Putamen (tissue), 1 donor: Measurements from ENCODE around the gene CCR5.
A peak's percentile ranks its signal among the peaks of the same experiment; 100 is the strongest.

ENCODE experiments used
- DNase-seq: peaks from one replicate; pipeline ENCODE4 v3.0.0-alpha.2; 2016; ENCODE audit warnings: low spot score

Gene CCR5

GRCh38 chr3:46359733-46360493 is 10.8 kb upstream of the CCR5 start:
- DNase-seq, result peak; percentile 67

DNA sequence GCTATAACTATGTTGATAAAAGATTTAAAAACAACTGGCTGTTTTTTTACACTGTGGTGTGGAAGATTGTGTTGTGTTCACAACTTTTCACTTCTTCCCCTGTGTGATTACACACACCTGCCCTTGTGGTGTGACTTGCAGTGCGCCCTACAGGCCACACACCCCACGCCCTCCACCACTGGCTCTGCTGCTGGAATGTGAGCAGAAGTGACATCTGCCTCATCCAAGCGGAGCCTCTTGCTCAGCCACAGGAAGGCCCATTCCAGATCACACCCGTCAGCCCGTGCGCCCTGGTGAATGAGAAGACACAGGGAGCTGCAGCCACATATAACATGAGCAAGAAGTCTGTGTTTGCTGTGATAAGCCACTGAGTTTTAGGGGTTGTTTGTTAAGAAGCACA is 9.8 kb upstream of the CCR5 start:
- no peak for DNase-seq

DNA sequence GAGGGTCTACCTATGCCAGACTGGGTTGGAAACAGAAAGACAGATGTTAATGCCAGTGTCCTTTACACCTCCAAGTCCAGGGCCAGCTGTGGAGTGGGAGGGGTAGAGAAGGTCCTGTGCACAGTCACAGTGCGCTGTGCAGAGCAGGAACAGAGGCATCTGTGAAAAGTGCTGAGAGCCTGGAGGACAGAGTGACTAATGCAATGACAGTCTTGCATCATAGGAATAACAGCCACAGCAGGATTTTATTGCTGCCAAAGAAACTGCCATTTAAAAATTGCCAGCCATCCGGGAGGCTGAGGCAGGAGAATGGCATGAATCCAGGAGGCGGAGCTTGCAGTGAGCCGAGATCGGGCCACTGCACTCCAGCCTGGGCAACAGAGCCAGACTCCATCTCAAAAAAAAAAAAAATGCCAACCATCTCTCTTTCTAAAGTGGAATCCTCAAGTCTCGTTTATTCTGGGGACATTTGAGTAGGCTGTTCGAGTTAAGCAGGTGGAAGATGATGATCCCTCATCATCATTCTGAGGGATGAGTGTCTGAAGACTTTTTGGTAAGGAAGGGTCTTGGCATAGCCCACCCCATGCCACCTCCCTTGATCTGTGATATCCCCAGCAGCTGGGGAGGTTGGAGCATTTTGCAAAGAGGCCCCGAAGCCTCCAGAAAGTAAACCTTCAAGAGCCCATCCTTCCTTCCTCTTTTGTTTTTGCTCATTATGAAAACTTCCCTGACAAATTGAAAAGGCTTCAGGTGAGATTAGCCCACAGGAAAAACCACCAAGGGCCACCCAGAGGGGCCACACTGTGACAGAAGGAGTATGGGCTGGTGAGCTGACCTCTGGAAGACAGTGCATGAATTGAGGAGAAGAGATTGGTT is 9.1 kb upstream of the CCR5 start:
- DNase-seq, result no peak

DNA sequence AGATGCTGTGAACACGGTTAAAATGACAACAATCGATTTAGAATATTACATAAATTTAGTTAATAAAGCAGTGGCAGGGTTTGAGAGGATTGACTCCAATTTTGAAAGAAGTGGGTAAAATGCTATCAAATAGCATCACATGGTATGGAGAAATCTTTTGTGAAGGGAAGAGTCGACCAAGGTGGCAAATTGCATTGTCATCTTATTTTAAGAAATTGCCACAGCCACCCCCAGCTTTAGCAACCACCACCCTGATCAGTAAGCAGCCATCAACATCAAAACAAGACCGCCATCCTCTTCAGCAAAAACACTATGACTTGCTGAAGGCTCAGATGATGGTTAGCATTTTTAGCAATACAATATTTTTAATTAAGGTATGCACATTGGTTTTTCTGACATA is 5.7 kb upstream of the CCR5 start:
- DNase-seq, result no peak

DNA sequence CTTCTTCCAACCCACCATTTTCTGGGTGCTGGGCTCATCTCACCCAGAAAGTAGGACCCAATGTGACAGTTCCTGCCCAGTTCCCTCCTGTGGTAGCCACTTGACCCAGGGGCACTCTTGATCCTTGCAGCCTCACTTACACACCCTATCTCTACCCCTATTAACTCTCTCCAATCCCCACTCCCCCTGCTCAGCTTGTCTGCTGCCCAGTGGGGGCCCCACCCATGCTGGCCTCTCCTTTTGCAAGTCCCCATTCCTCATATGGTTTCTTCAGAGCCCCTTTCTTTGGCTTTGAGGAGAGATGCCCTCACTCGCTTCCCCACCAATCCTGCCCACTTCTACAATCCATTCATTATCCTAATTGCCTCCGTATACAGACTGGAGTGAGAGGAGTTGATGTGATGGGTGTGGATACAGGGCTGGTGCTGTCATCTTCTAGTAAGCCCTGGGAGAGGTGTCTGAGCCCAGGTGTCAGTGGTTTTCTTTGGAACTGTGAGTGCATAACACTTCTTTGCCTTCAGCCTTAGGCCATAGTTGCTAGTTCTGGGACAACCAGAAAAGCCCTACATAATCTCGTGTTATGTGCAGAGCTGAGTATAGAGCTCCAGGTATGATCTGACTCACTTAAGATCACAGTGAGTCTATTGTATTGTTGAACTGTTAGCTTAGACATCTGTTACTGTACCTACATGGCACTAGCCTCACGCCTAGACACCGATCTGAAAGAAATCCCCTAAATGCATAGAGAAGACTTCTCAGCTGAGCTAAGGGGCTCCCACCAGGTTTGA is 4.8 kb upstream of the CCR5 start:
- no peak for DNase-seq

GRCh38 chr3:46367811-46368210 is 2.9 kb upstream of the CCR5 start:
- DNase-seq, result no peak

- DNase-seq, result peak; percentile 34
These were observed 2.2 kb upstream of the CCR5 start for GRCh38 chr3:46368569-46368968.

DNA sequence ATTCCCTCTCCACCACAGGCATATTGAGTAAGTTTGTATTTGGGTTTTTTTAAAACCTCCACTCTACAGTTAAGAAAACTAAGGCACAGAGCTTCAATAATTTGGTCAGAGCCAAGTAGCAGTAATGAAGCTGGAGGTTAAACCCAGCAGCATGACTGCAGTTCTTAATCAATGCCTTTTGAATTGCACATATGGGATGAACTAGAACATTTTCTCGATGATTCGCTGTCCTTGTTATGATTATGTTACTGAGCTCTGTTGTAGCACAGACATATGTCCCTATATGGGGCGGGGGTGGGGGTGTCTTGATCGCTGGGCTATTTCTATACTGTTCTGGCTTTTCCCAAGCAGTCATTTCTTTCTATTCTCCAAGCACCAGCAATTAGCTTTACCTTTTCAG is 1.6 kb upstream of the CCR5 start:
- no peak for DNase-seq

DNA sequence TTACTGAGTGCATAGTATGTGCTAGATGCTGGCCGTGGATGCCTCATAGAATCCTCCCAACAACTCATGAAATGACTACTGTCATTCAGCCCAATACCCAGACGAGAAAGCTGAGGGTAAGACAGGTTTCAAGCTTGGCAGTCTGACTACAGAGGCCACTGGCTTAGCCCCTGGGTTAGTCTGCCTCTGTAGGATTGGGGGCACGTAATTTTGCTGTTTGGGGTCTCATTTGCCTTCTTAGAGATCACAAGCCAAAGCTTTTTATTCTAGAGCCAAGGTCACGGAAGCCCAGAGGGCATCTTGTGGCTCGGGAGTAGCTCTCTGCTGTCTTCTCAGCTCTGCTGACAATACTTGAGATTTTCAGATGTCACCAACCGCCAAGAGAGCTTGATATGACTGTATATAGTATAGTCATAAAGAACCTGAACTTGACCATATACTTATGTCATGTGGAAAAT is 1.0 kb upstream of the CCR5 start:
- DNase-seq, result no peak

GRCh38 chr3:46371519-46372340 is 984 bp downstream of the CCR5 start:
- no peak for DNase-seq

DNA sequence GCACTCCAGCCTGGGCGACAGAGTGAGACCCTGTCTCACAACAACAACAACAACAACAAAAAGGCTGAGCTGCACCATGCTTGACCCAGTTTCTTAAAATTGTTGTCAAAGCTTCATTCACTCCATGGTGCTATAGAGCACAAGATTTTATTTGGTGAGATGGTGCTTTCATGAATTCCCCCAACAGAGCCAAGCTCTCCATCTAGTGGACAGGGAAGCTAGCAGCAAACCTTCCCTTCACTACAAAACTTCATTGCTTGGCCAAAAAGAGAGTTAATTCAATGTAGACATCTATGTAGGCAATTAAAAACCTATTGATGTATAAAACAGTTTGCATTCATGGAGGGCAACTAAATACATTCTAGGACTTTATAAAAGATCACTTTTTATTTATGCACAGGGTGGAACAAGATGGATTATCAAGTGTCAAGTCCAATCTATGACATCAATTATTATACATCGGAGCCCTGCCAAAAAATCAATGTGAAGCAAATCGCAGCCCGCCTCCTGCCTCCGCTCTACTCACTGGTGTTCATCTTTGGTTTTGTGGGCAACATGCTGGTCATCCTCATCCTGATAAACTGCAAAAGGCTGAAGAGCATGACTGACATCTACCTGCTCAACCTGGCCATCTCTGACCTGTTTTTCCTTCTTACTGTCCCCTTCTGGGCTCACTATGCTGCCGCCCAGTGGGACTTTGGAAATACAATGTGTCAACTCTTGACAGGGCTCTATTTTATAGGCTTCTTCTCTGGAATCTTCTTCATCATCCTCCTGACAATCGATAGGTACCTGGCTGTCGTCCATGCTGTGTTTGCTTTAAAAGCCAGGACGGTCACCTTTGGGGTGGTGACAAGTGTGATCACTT is 2.0 kb downstream of the CCR5 start:
- no peak for DNase-seq

GRCh38 chr3:46374755-46375154 is 4.0 kb downstream of the CCR5 start:
- DNase-seq, result no peak

DNA sequence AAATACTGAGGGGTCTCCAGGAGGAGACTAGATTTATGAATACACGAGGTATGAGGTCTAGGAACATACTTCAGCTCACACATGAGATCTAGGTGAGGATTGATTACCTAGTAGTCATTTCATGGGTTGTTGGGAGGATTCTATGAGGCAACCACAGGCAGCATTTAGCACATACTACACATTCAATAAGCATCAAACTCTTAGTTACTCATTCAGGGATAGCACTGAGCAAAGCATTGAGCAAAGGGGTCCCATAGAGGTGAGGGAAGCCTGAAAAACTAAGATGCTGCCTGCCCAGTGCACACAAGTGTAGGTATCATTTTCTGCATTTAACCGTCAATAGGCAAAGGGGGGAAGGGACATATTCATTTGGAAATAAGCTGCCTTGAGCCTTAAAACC is 4.5 kb downstream of the CCR5 start:
- no peak for DNase-seq

GRCh38 chr3:46375814-46376213 is 5.1 kb downstream of the CCR5 start:
- no peak for DNase-seq

DNA sequence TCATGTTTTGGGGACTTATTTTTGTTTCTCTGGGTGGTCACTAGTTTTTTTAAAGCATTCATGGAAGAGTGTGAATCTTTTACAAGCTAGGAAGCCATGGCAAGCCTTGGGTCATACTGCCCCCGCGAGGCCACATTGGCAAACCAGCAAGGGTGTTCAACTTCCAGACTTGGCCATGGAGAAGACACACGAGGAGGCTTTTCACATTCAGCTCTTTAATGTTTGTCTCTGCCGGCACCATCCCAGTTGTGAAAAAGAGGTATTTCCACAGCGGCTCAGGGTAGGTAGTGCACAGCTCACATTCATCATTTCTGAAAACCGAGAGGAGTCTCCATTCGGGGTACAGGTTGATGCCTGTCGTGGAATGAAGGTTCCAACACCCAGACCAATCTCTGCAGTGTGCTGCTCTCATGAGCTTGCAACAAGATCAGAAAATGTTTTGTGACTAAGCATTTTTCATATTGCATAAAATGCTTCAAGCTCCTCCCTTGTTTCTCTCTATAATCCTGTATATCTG is 7.7 kb downstream of the CCR5 start:
- no peak for DNase-seq

DNA sequence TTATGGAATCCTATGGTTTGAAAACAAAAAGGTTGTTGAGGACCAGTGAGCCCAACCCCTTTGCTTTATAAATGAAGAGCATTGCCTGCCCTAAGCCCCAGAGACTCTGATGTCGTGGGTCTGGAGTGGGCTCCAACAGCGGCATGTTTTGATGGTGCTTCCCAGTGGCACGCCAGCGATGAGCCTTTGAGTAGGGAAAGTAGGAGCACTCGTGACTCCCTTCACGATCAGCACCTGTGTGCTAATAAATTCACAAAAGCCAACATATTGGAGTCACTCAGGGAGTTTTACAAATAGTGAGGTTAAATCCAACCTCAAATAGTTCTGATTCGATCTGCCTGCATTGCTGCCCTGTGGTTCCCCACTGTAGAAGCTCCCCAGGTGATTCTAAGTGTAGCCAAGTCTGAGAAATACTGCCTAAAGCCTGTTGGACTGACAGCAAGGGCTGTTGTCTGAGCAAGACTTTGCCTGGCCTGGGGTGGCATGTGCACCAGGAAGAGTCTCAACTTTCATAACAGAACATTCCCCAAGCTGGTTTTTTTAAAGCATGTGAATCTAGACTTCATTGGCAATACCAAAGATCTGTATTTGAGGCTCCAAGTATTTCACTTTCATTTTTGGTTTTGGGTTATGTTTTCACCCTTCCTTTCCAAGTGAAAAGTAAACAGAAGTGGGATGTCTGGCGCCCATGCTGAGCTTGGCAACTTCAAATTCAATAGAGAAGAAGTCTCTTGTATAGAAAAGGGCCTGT is 9.9 kb downstream of the CCR5 start:
- no peak for DNase-seq

- DNase-seq, result no peak
These were observed 10.9 kb downstream of the CCR5 start for GRCh38 chr3:46381625-46382024.

DNA sequence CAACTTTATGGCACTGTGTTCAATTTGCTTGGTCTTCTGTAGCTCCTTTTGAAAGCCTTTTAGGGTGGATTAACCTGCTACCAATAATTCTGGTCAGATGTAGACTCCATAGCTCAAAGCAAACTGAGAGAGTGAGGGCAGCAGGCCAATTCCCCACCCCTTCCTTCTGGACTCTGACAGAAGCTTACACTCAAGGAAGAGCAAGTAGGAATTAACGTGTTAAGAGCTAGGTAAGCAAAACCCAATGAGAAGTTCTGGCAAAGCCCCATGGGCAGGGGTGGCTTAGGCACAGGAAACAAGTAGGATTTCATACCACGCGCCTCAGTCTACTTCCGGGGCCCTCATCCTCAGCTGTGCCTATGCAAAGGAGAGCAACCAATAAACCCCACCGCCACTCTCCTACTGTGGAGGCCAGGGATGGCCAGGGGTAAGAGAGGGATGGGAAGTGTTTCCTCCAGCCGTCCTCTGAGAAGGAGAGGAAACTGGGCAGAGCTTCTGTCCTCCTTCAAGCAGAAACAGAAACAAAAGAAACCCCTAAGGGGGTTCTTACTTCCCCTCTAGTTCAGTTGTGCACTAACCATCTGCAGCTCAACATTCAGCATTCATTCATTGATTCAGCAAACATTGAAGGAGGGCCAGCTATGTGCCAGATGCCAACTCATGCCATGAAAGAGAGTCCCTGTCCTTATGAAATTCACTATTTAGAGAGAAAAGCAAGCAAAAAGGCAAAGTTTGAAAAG is 12.6 kb downstream of the CCR5 start:
- no peak for DNase-seq

GRCh38 chr3:46383951-46384330 is 13.2 kb downstream of the CCR5 start:
- DNase-seq, result no peak
